AG20443 (cell line): ENCODE results near the gene FCN3.
A peak's percentile ranks its signal among the peaks of the same experiment; 100 is the strongest.
"Not testable (repeated sequence)": the region's sequence is repeated elsewhere in the genome, so short reads cannot be mapped to it uniquely, and the experiment has no call there.

Source experiments
- DNase-seq: peaks from one replicate; pipeline ENCODE4 v3.0.0; 2012; ENCODE audit warnings: low spot score, mixed read lengths

The FCN3 gene

GRCh38 chr1:27399251-27400025 lies 24.8 kb upstream of the FCN3 start:
- DNase-seq, result no peak

DNA sequence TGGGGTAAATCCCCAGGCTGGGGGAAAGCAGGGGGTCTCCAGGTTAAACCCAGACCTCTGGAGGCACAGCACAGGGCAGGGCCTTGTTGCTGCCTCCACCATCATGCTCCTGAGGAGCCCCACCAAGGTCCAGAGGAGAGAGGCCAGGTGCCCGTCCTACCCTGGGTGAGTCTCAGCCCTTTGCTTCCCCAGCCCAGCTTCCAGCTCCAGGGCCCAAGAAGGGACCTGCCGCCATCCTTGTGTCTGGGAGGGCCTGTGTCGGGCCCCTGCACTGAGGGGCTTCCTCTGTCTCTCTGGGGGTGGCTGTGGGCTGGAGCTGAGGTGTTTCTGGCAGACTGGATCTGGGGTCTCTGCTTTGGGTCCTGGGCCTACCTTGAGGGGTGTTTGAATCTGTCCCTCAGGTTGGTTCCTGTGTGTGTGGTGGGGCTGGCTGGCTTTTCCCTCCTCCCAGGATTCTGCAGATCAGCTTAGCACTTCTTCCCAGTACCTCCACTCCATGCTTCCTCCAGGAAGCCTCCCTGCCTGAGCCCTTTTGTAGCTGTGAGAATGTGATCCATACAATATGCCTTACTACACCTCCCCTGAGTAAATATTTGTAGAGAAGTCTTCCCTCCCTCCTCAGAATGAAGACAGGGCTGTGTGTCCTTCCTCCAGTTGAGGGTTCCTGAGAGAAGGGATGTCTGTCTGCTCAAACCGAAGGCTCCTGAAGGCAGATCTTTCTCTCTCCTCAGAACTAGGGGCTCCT lies 24.0 kb upstream of the FCN3 start:
- DNase-seq, result no peak

DNA sequence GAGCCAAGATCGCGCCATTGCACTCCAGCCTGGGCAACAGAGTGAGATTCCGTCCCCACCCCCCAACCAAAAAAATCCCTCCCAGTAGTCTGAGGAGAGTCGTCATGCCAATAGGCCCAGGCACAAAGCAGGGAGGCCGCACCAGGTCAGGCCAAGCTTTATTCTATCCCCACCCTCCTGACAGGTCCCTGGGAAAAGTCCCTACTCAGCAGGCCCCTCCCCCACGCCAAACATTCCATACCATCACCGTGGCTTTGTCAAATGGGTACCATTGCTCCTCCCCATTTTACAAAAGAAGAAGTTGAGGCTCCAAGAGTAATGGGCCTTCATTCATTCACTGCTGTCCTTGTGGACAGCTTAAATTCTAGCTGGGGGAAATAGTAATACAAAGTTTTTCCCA lies 23.1 kb upstream of the FCN3 start:
- DNase-seq, result no peak

GRCh38 chr1:27397110-27397509 lies 22.5 kb upstream of the FCN3 start:
- no peak for DNase-seq

DNA sequence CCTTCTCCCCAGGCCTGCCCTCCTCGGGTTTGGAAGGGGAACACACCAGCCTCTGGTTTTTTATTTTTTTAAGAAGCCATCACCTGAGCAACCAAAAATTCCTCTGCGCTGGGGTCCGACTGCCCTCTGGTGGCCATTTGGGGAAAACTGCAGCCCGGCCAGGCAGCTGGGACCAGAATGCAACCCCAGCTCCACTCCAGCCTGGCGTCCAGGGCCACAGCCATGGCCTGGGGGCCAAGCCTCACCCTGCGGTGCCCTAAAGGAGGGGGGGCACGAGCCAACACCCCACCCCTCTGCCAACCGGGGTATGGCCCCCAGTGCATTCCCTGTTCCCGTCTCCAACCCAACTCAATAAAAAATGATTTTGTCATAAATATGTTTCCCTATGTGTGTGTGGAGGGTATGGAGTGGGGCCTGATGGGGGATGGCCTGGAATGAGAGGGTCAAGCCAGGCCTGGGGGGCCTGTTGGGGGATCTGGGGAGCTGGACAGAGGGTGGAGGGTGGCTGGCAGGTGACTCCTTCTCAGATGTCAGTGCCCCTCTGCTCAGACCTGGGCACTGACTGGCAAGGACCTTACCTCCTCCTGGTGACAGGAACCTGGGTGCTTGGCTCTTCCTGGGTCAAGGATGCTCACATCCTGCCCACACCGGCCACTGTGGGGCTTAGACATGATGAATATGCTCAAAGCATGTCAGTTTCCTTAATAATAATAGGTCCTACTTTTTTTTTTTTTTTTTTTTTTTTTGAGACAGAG lies 21.0 kb upstream of the FCN3 start:
- peak; percentile 88 for DNase-seq

DNA sequence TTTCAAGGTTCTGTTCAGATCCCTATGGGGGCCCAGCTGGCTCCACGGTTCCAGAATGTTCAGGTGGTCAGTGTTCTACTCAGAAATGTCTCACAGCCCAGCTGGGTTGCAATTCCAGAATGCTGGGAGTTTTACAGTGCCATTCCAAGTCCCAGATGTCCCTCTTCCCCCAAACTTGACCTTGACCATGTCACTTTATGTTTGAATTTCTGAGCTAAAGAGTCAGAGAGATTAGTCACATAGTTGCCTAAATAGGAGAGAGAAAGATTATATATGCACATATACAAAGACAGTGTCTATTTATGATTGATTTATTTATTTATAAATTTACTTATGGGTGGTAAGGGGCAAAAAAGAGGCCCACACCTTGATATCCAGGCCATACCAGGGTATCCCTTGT lies 20.3 kb upstream of the FCN3 start:
- DNase-seq, result no peak

GRCh38 chr1:27394282-27394658 lies 19.6 kb upstream of the FCN3 start:
- DNase-seq, result no peak

DNA sequence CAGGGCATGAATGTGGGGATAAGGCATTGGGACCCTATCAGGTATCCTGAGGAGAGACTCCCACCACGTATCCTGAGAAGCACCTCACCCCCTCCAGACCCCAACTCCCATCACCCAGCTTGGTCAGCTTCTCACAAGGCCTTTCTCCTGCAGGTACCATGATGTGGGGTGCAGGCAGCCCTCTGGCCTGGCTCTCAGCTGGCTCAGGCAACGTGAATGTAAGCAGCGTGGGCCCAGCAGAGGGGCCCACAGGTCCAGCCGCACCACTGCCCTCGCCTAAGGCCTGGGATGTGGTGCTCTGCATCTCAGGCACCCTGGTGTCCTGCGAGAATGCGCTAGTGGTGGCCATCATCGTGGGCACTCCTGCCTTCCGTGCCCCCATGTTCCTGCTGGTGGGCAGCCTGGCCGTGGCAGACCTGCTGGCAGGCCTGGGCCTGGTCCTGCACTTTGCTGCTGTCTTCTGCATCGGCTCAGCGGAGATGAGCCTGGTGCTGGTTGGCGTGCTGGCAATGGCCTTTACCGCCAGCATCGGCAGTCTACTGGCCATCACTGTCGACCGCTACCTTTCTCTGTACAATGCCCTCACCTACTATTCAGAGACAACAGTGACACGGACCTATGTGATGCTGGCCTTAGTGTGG lies 19.1 kb upstream of the FCN3 start:
- DNase-seq, result no peak

DNA sequence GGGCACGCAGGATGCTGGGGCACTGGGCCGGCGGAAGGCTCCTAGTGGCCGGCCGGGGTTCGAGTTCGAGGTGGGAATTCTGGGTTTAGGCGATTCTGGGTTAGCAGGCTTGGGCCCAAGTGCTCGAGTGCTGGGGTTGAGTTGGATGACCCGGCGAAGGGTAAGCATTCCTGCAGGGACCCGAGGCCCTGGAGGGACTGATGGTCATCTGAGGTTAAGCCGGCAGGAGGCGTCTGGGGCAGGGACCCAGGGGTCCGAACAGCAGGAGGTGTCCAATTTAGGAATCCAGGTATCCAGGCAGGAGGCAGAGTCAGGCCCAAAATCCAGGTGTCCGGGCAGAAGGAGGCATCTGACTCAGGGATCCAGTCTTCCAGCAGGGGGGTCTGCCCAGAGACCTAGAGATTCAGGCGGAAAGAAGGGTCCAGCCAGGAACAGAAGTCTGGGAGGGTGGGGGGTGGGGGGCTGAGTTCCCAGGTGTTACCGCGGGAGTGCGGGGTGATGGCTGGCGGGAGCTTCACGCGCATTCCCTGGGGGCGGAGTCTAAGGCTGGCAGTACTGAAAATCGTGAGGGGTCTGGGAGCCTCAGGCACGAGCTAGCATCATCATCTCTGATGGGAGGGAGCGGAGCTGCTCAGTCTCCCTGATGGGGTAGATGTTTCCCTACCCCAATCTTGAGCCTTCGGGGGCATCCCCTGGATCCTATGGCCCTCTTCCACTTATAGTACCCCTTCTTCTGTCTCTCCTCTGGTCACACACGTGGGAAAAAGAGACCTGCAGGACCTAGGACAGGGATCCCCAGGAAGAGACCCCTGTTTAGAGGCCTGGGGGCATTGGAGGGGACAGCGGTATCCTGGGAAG lies 18.4 kb upstream of the FCN3 start:
- DNase-seq, result no peak

DNA sequence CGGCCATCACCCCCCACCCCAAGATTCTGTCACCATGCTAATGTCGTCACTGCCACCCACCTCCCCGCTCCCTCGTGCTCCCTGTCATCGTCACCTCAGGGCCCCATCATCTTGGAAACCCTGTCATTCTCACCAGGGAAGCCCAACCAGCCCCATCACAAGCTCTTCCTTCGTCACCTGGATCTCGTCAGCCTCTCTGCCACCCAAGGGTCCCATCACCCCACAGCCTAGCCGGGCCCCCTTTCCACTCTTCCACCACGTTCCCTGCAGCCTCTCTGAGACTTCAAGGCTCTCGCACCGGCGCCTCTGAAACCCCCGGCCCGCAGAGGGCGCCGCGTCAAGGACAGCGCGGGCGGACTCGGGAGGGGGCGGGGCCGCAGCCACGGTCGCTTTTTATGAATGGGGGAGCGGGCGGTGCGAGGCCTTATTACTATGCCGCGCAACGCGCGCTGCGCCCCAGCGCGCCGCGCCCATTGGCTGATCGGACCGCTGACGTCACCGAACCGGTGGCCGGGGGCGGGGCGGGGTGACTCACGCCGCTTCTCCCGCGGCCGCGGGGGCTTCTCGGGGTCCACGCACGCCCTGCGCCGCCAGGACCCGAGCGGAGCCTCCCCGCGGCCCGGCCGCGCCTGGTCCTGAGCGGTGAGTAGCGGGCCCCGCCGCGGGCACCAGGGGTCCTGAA lies 17.6 kb upstream of the FCN3 start, which contains the start of gene GPR3:
GPR3 (plus strand) TSS at position 527 of the 682 bp plus-strand sequence. CDS start 1,177 bp downstream, outside the sequence.
- peak; percentile 98 for DNase-seq

- DNase-seq, result peak; percentile 70
Measured at GRCh38 chr1:27391511-27392095, 17.0 kb upstream of the FCN3 start.

DNA sequence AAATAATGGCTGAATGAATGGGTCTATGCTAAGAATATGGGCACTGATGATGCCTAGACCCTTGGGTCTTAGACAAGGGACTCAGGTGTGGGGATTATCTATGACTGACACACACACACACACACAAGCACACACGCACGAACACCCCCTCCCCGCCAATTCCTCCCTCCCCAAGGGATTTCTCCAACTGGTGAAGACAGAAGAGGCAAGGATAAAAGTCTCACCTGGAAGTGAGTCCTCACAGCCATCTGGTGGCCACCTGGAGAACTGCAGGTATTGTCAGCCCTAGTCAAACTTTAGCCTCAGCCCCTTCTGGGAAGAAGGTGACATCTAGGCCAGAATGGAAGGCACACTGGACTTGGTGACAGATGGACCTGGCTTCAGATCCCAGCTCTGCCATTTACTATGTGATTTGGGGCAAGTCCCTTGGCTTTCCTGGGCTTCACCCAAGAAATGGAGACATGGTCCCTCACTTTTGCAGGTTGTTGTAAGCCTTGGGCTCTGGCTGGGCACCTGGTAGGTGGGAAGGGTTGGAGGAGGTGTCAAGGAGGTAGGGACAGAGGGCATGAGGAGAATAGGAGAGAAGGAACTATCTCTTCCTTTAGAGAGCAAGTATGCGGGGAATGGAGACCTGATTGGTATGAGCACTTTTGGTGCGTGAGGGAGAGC lies 13.8 kb upstream of the FCN3 start:
- peak; percentile 51 for DNase-seq

GRCh38 chr1:27384797-27385196 lies 10.2 kb upstream of the FCN3 start:
- not testable (repeated sequence) for DNase-seq

DNA sequence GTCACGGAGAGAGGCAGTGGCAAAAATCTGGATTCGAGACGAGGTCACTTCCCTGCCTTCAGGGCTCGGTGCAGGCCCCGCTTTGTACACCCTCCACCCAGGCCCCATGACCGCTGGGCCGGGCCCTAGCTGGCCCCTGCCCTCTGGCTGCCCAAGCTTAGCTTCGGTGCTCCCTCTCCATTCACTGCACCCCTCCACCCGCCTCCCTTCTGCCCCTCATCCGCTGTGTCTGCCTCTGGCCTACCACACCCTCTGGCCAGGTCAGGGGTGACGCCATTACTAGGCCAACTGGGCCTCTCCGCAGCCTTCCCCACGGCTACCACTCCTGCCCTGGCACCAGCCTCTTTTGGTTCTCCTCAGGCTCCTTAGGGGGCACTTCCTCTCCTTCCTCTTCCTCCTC lies 9.0 kb upstream of the FCN3 start:
- DNase-seq, result no peak

GRCh38 chr1:27383039-27383605 lies 8.5 kb upstream of the FCN3 start, which contains the start of gene CD164L2:
CD164L2 (minus strand) TSS chr1:27383333; CDS start chr1:27383239, 94 bp downstream.
- DNase-seq, result no peak

DNA sequence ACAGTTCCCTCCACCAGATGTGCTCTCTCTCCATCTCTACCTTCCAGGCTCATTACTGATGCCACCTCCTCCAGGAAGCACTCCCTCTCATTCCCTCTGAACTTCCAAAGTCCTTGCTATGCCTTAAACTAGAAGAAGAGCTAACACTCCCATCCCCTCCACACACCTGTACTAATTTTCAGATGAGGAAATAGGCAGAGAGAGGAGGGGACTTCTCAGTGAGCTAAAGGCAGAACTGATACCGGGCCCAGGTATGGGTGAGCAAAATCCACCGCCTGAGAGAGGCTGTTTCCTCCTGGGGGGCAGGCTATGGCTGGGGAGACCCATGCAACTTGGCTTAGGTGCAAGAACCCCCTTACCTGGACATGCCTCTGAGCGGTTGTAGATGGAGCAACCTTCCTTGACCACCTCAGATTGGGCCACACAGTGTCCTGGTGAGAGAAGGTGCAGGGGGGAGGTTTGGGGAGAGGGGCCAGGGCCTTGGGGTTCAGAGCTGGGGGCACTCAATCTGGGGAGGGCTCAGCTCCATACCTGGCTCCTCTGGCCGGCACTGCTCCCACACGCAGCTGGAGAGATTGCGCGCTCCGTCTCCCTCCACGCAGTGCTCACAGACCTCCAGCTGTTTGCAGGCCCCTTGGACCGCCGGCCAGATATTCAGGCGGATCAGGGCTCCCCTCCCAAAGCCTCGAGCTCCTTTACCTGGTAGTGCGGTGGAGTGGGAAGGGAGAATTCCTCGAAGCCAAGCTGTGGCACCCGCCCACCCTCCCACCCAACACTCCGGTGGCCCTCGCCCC lies 7.5 kb upstream of the FCN3 start:
- DNase-seq, result no peak

GRCh38 chr1:27380766-27381733 lies 6.4 kb upstream of the FCN3 start:
- no peak for DNase-seq
